Activated B cell treated with CpG ODN at 0.5 μM for 24 hours (primary cell): ENCODE results near the gene TXNIP. TPM values are rescaled to one million over a fixed set of nuclear protein-coding genes. Genes with fewer than 3 reads are reported as not detected.

ENCODE experiments used
- ATAC-seq: fragments of 200-7000 bp; cut with Tn5 transposase; one replicate; pipeline ENCODE4 v1.10.0; 2021; ENCODE audit warnings: low read depth, mild to moderate bottlenecking, moderate library complexity
- CTCF ChIA-PET: fragments of 350-600 bp; sonication (Branson Sonifier 250); formaldehyde crosslinking; loops from one replicate; lab custom pipeline; 2021; ENCODE audit warnings: antibody characterized with exemption; lab: Charles Lee
- POLR2A ChIA-PET: fragments of 350-600 bp; sonication (Branson Sonifier 250); formaldehyde crosslinking; loops from one replicate; lab custom pipeline; 2021; ENCODE audit warnings: antibody characterized with exemption; lab: Charles Lee
- DNase-seq: peaks from one replicate; pipeline ENCODE4 v3.0.0; 2022
- H3K27ac Mint-ChIP-seq: one replicate; pipeline ENCODE4 v1.8.0; 2020; ENCODE audit warnings: mixed read lengths
- H3K27me3 Mint-ChIP-seq: one replicate; pipeline ENCODE4 v1.8.0; 2021; ENCODE audit warnings: mixed read lengths
- H3K36me3 Mint-ChIP-seq: one replicate; pipeline ENCODE4 v1.8.0; 2021; ENCODE audit warnings: low read depth, mixed read lengths
- H3K4me1 Mint-ChIP-seq: one replicate; pipeline ENCODE4 v1.8.0; 2021; ENCODE audit warnings: mixed read lengths
- H3K4me3 Mint-ChIP-seq: one replicate; pipeline ENCODE4 v1.8.0; 2020; ENCODE audit warnings: mild to moderate bottlenecking, mixed read lengths
- H3K9me3 Mint-ChIP-seq: one replicate; pipeline ENCODE4 v1.8.0; 2020; ENCODE audit warnings: mixed read lengths
- intact Hi-C: fragments of 100-400 bp; cut with micrococcal nuclease; formaldehyde crosslinking; loops from one replicate; pipeline ENCODE4 v1.15.1; 2024
- total RNA-seq: library from RNA; stranded (reverse); gene quantifications from 2 replicates; pipeline ENCODE4 v1.2.3, GENCODE V29; 2022
- TF ChIP-seq, protein P1 (sequence below): fragments of 200-600 bp; IDR thresholded peaks from one replicate; pipeline ENCODE4 v1.8.0; 2022; ENCODE audit warnings: antibody characterized with exemption, mild to moderate bottlenecking

TXNIP gene
- total RNA-seq, 1 donor from 2014 or later = 300 TPM

DNA sequence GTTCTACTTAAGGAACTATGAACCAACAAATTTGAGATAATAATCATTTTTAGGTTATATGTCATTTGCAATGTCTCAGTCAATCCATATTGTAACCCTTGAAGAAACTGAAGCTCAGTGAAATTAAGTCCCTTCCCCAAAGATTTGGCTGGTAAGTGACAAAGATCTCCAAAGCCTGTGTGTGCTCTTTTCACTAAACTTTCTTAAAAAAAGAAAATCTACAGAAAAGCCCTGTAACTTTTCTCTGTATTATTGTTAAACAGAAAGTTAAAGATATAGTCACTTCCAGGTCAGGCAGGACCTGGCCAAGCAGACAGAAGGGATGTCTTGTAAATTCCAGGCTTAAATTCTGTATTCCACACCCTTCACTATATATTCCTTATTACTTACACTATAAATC, 40.0 kb downstream of the TXNIP start:
- peaks cover 57% of the 10 kb centered on the region for H3K4me1 Mint-ChIP-seq
- peaks cover 16% of the 10 kb centered on the region for H3K36me3 Mint-ChIP-seq
- ChIA-PET POLR2A (interaction anchor here (0.6 to 4.7 kb wide), 7 partner anchors 8 to 132 kb away, joined by 3 to 88 read pairs (median 11); partner anchors contain the start of genes ANKRD34A, NUDT17, PEX11B and POLR3C), CTCF (no interaction called here)
- no peaks in the 10 kb centered on the region for H3K27me3 Mint-ChIP-seq
- ATAC-seq (no peak), DNase-seq (no peak)
- peak overlapping the region; percentile 96 for H3K4me3 Mint-ChIP-seq
- TF ChIP-seq, protein P1, sequence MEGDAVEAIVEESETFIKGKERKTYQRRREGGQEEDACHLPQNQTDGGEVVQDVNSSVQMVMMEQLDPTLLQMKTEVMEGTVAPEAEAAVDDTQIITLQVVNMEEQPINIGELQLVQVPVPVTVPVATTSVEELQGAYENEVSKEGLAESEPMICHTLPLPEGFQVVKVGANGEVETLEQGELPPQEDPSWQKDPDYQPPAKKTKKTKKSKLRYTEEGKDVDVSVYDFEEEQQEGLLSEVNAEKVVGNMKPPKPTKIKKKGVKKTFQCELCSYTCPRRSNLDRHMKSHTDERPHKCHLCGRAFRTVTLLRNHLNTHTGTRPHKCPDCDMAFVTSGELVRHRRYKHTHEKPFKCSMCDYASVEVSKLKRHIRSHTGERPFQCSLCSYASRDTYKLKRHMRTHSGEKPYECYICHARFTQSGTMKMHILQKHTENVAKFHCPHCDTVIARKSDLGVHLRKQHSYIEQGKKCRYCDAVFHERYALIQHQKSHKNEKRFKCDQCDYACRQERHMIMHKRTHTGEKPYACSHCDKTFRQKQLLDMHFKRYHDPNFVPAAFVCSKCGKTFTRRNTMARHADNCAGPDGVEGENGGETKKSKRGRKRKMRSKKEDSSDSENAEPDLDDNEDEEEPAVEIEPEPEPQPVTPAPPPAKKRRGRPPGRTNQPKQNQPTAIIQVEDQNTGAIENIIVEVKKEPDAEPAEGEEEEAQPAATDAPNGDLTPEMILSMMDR = no peak
- intact Hi-C loops = no loop called here
- H3K27ac Mint-ChIP-seq = no peak overlapping the region
- H3K9me3 Mint-ChIP-seq = no peaks in the 10 kb centered on the region

DNA sequence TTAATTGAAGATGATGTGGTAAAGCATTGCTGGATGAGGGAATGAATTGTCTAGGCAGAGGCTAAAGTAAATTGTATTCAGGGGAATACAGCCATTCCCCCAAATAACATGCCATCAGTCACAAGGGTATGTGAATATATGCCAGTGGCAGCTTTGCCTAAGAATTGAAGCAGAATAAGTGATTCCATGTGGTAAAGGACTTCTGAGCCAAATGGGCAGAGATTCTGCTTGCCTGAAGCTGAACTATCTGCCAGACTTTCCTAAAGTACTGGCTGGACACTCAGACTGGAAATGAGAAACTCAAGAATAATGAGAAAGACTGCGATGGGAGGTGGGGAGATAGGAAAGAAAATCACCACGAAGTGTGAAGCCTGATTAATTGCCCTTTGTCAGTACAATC, 40.9 kb downstream of the TXNIP start:
- no peak overlapping the region for H3K27ac Mint-ChIP-seq
- peaks cover 53% of the 10 kb centered on the region for H3K4me1 Mint-ChIP-seq
- peaks cover 16% of the 10 kb centered on the region for H3K36me3 Mint-ChIP-seq
- intact Hi-C loops = no loop called here
- H3K4me3 Mint-ChIP-seq = no peak overlapping the region
- no peaks in the 10 kb centered on the region for H3K27me3 Mint-ChIP-seq
- DNase-seq (no peak), ATAC-seq (no peak)
- CTCF ChIA-PET = interaction anchor here (1.0 kb wide), 1 partner anchor 10 kb away, joined by 3 read pairs; no protein-coding TSS in a partner anchor
- TF ChIP-seq, protein P1 = no peak
- POLR2A ChIA-PET = interaction anchor here (0.9 to 4.7 kb wide), 6 partner anchors 9 to 96 kb away, joined by 3 to 41 read pairs (median 8); partner anchors contain the start of genes ANKRD34A, PEX11B, POLR3GL and RBM8A
- H3K9me3 Mint-ChIP-seq = no peaks in the 10 kb centered on the region

- intact Hi-C loops = no loop called here
- no peak overlapping the region for H3K4me3 Mint-ChIP-seq
- no peaks in the 10 kb centered on the region for H3K9me3 Mint-ChIP-seq
- no peaks in the 10 kb centered on the region for H3K27me3 Mint-ChIP-seq
- no peak for ATAC-seq
- no peak for DNase-seq
- CTCF ChIA-PET = no interaction called here
- TF ChIP-seq, protein P1 = no peak
- POLR2A ChIA-PET = interaction anchor here (0.6 to 1.9 kb wide), 3 partner anchors 10 to 98 kb away, joined by 3 to 10 read pairs (median 4); partner anchors contain the start of genes ANKRD34A, POLR3GL and RBM8A
- no peak overlapping the region for H3K27ac Mint-ChIP-seq
- H3K4me1 Mint-ChIP-seq = peaks cover 40% of the 10 kb centered on the region
- peaks cover 25% of the 10 kb centered on the region for H3K36me3 Mint-ChIP-seq
Measured at GRCh38 chr1:145953861-145954260, 42.5 kb downstream of the TXNIP start.

- ATAC-seq (no peak), DNase-seq (no peak)
- no peaks in the 10 kb centered on the region for H3K27me3 Mint-ChIP-seq
- no peak overlapping the region for H3K4me3 Mint-ChIP-seq
- ChIA-PET POLR2A (interaction anchor here (0.6 kb wide), 1 partner anchor 8 kb away, joined by 3 read pairs; no protein-coding TSS in a partner anchor), CTCF (no interaction called here)
- no peaks in the 10 kb centered on the region for H3K9me3 Mint-ChIP-seq
- no peak overlapping the region for H3K27ac Mint-ChIP-seq
- intact Hi-C loops = no loop called here
- H3K4me1 Mint-ChIP-seq = peaks cover 31% of the 10 kb centered on the region
- peaks cover 25% of the 10 kb centered on the region for H3K36me3 Mint-ChIP-seq
- TF ChIP-seq, protein P1 = no peak
Measured at GRCh38 chr1:145952903-145953302, 43.5 kb downstream of the TXNIP start.

DNA sequence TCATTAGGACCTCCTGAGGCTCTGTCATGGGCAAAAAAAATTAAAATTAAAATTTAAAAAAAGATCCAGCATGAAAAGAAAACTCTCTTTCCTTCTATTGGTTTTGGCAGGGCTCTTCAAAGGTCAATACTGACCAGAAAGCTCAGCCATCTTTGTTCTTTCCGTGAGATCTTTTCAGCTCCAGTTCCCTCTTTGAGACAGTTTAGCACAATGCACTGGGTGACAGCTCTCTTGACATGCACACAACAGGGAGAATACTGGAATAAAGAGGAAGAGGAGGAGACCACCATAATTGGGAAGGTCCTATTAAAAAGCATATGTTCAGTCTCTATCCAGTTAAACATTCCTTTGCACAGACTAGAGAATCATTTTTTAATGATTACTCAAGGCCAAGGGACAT, 44.9 kb downstream of the TXNIP start:
- intact Hi-C loops = no loop called here
- DNase-seq = no peak
- no peak overlapping the region for H3K27ac Mint-ChIP-seq
- ChIA-PET POLR2A (interaction anchor here (1.0 kb wide), 1 partner anchor 24 kb away, joined by 3 read pairs; the partner anchor contains the start of gene RBM8A), CTCF (no interaction called here)
- H3K36me3 Mint-ChIP-seq = peaks cover 30% of the 10 kb centered on the region
- H3K27me3 Mint-ChIP-seq = no peaks in the 10 kb centered on the region
- TF ChIP-seq, protein P1 = no peak
- no peak overlapping the region for H3K4me3 Mint-ChIP-seq
- no peaks in the 10 kb centered on the region for H3K9me3 Mint-ChIP-seq
- ATAC-seq = no peak
- H3K4me1 Mint-ChIP-seq = peaks cover 21% of the 10 kb centered on the region
